CD4-positive, CD25-positive, alpha-beta regulatory T cell (primary cell): ENCODE measurements around the gene DAPP1. TPM values are rescaled to one million over a fixed set of nuclear protein-coding genes. Genes with fewer than 3 reads are reported as not detected.

ENCODE experiments used
- ATAC-seq, 2 donors: fragments of 150-1000 bp; cut with Tn5 transposase; one replicate each; pipeline ENCODE4 v1.10.0; 2021; ENCODE audit warnings: low read depth in 2 of 2, moderate number of reproducible peaks in 2 of 2, moderate library complexity in 1 of 2
- DNase-seq, 3 donors: peaks; one replicate each; pipeline versions ENCODE4 v3.0.0 to v3.0.0-alpha.2; 2012 to 2022; ENCODE audit warnings: mixed read lengths in 1 of 3
- H3K27ac ChIP-seq: one replicate; pipeline ENCODE4 v1.7.0; 2013; ENCODE audit warnings: mild to moderate bottlenecking, low read length; ENCODE audit not compliant: insufficient read depth, poor library complexity, severe bottlenecking
- H3K27me3 ChIP-seq: one replicate; pipeline ENCODE4 v1.7.0; 2013; ENCODE audit warnings: low read length; ENCODE audit not compliant: control insufficient read depth, insufficient read depth
- H3K36me3 ChIP-seq: one replicate; pipeline ENCODE4 v1.7.0; 2013; ENCODE audit warnings: mild to moderate bottlenecking, low read length, moderate library complexity; ENCODE audit not compliant: control insufficient read depth, insufficient read depth
- H3K4me1 ChIP-seq: 2 replicates; pipeline ENCODE4 v1.7.0; 2013; ENCODE audit warnings: mild to moderate bottlenecking, low read length; ENCODE audit not compliant: insufficient read depth, control insufficient read depth, poor library complexity, severe bottlenecking
- H3K4me3 ChIP-seq: one replicate; pipeline ENCODE4 v1.7.0; 2013; ENCODE audit warnings: low read depth, mild to moderate bottlenecking, low read length, moderate library complexity
- H3K9me3 ChIP-seq, 2 experiments: 1 replicate in 1 of 2; 2 replicates in 1 of 2; pipeline ENCODE4 v1.7.0; 2013; ENCODE audit warnings: low read length in 2 of 2, mild to moderate bottlenecking in 1 of 2, moderate library complexity in 1 of 2; ENCODE audit not compliant: control insufficient read depth in 2 of 2
- H3K27ac Mint-ChIP-seq, 3 donors: one replicate each; pipeline ENCODE4 v1.8.0; 2020 to 2022; ENCODE audit warnings: mild to moderate bottlenecking in 3 of 3, mixed read lengths in 3 of 3, moderate library complexity in 2 of 3
- H3K27me3 Mint-ChIP-seq: one replicate; pipeline ENCODE4 v1.8.0; 2022; ENCODE audit warnings: mild to moderate bottlenecking, mixed read lengths
- H3K36me3 Mint-ChIP-seq: one replicate; pipeline ENCODE4 v1.8.0; 2020; ENCODE audit warnings: mixed read lengths
- H3K4me1 Mint-ChIP-seq, 4 donors: one replicate each; pipeline ENCODE4 v1.8.0; 2020 to 2022; ENCODE audit warnings: mixed read lengths in 4 of 4, mild to moderate bottlenecking in 1 of 4
- H3K4me3 Mint-ChIP-seq, 4 donors: one replicate each; pipeline ENCODE4 v1.8.0; 2020 to 2022; ENCODE audit warnings: mild to moderate bottlenecking in 4 of 4, mixed read lengths in 4 of 4, moderate library complexity in 3 of 4
- H3K9me3 Mint-ChIP-seq, 7 donors: one replicate each; pipeline ENCODE4 v1.8.0; 2020 to 2022; ENCODE audit warnings: mixed read lengths in 7 of 7, mild to moderate bottlenecking in 3 of 7, moderate library complexity in 2 of 7
- polyA plus RNA-seq, 4 donors: library from polyadenylated mRNA; unstranded; fragments of 300-500 nt; fragmentation: Illumina TruSeq; gene quantifications; one replicate each; pipeline ENCODE4 v1.2.3, GENCODE V29; 2021
- total RNA-seq: library from RNA; stranded (reverse); gene quantifications from one replicate; pipeline ENCODE4 v1.2.3, GENCODE V29; 2022

The DAPP1 gene
- total and polyA plus RNA-seq, 5 donors from 2014 or later = 25.0 to 42.8 (median 30.9) TPM

- peak overlapping the region in 2 of 3 donors; percentile 3 to 70 for H3K27ac Mint-ChIP-seq
- H3K27ac ChIP-seq = peak overlapping the region; percentile 21
- H3K27me3 Mint-ChIP-seq = no peaks in the 10 kb centered on the region
- H3K4me1 ChIP-seq = peaks cover 6% of the 10 kb centered on the region
- H3K36me3 ChIP-seq = peaks cover 39% of the 10 kb centered on the region
- H3K4me3 ChIP-seq = no peak overlapping the region
- H3K4me3 Mint-ChIP-seq = no peak overlapping the region
- H3K9me3 Mint-ChIP-seq = peaks cover 0 to 8% (median 0%) of the 10 kb centered on the region in 7 donors
- DNase-seq (no peak), ATAC-seq (no peak)
- H3K4me1 Mint-ChIP-seq = peaks cover 15 to 35% (median 26%) of the 10 kb centered on the region in 4 donors
- no peaks in the 10 kb centered on the region for H3K27me3 ChIP-seq
- peaks cover 3 to 15% of the 10 kb centered on the region in 2 experiments for H3K9me3 ChIP-seq
- peaks cover 58% of the 10 kb centered on the region for H3K36me3 Mint-ChIP-seq
Observed at GRCh38 chr4:99915449-99915848, 98.8 kb downstream of the DAPP1 start.

GRCh38 chr4:99917575-99917974, 100.9 kb downstream of the DAPP1 start:
- no peak overlapping the region for H3K4me3 Mint-ChIP-seq
- H3K36me3 Mint-ChIP-seq = peaks cover 60% of the 10 kb centered on the region
- no peak overlapping the region for H3K4me3 ChIP-seq
- ATAC-seq (no peak), DNase-seq (no peak)
- peaks cover 0 to 8% (median 0%) of the 10 kb centered on the region in 7 donors for H3K9me3 Mint-ChIP-seq
- peaks cover 3 to 15% of the 10 kb centered on the region in 2 experiments for H3K9me3 ChIP-seq
- peaks cover 17 to 32% (median 28%) of the 10 kb centered on the region in 4 donors for H3K4me1 Mint-ChIP-seq
- no peaks in the 10 kb centered on the region for H3K27me3 Mint-ChIP-seq
- H3K27me3 ChIP-seq = no peaks in the 10 kb centered on the region
- H3K4me1 ChIP-seq = peaks cover 6% of the 10 kb centered on the region
- H3K27ac Mint-ChIP-seq = no peak overlapping the region
- H3K27ac ChIP-seq = no peak overlapping the region
- peaks cover 50% of the 10 kb centered on the region for H3K36me3 ChIP-seq

- Histone ChIP-seq H3K36me3 (peaks cover 52% of the 10 kb centered on the region), H3K27ac (no peak overlapping the region), H3K9me3 (peaks cover 3 to 15% of the 10 kb centered on the region in 2 experiments), H3K4me3 (no peak overlapping the region), H3K27me3 (no peaks in the 10 kb centered on the region), H3K4me1 (peaks cover 6% of the 10 kb centered on the region)
- DNase-seq (no peak), ATAC-seq (no peak)
- Mint-ChIP-seq H3K4me1 (peaks cover 17 to 32% (median 25%) of the 10 kb centered on the region in 4 donors), H3K4me3 (no peak overlapping the region), H3K9me3 (peaks cover 0 to 8% (median 0%) of the 10 kb centered on the region in 7 donors), H3K27me3 (no peaks in the 10 kb centered on the region), H3K27ac (no peak overlapping the region), H3K36me3 (peaks cover 56% of the 10 kb centered on the region)
Observed at GRCh38 chr4:99918656-99919055, 102.0 kb downstream of the DAPP1 start.

Other genes with a start within 250 kb of the DAPP1 start
- not detected for gene MTTP, start 242.0 kb upstream of the DAPP1 start, total RNA-seq
- not detected for gene MTTP, start 242.0 kb upstream of the DAPP1 start, polyA plus RNA-seq
- not detected for gene C4orf54, start 159.0 kb upstream of the DAPP1 start, total RNA-seq
- gene C4orf54, start 159.0 kb upstream of the DAPP1 start, polyA plus RNA-seq = not detected
- gene LAMTOR3, start 77.6 kb downstream of the DAPP1 start, total RNA-seq = 17.0 TPM
- 10 to 100 TPM; 32.5 to 41.5 (median 34.1) TPM for gene LAMTOR3, start 77.6 kb downstream of the DAPP1 start, polyA plus RNA-seq
- 66.1 TPM for gene DNAJB14, start 129.8 kb downstream of the DAPP1 start, total RNA-seq
- gene DNAJB14, start 129.8 kb downstream of the DAPP1 start, polyA plus RNA-seq = 10 to 100 TPM; 50.3 to 58.4 (median 53.0) TPM
- gene H2AZ1, start 133.4 kb downstream of the DAPP1 start, total RNA-seq = 143 TPM
- gene H2AZ1, start 133.4 kb downstream of the DAPP1 start, polyA plus RNA-seq = 100 to 1,000 TPM; 468 to 637 (median 518) TPM